Measurements from ENCODE around the gene TOMM40L. TPM values are rescaled to one million over a fixed set of nuclear protein-coding genes. Genes with fewer than 3 reads are reported as not detected.

The TOMM40L gene
- polyA plus RNA-seq, 1 donor from 2014 or later: 32.5 TPM

DNA sequence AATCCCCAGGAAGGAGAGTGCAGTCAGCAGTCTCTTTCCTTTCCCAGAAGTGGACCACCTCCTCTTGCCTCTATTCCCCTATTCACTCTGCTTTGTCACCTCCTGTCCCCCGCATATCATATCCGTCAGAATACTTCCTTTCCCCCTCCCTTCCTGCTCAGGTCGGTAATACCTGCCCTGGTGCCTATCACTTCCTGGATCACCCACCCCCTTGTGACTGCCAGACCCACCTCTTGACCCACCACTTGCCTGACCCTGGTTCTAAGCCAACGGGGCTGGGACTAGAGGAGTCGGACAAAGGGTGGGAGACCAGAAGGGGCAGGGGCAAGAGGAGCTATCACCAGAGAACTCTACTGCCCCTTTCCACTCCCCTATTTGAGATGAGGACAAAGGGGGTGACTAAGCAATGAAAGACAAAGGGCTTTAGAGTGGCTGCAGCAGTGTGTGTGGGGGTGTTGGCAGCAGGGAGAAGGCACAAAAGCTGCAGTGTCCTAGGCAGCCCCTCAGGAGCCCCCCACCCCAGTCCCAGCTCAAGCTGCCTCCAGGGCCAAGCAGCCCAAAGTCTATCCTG, 25.4 kb upstream of the TOMM40L start:
- H3K4me2 ChIP-seq (ENCODE audit: low read length): no peak overlapping the region
- TF ChIP-seq SMC3 (conservative IDR thresholded peaks at IDR 0.05; ENCODE audit: poor library complexity) (no peak), TAF1 (IDR thresholded peaks at IDR 0.05; ENCODE audit: low read depth) (no peak), EZH2 (IDR thresholded peaks at IDR 0.05; ENCODE audit: borderline replicate concordance, insufficient read depth, low read length, poor library complexity, severe bottlenecking) (no peak), POLR2AphosphoS5 (IDR thresholded peaks at IDR 0.05) (no peak), RAD21 (conservative IDR thresholded peaks at IDR 0.05) (no peak)
- TF ChIP-seq, protein P1, sequence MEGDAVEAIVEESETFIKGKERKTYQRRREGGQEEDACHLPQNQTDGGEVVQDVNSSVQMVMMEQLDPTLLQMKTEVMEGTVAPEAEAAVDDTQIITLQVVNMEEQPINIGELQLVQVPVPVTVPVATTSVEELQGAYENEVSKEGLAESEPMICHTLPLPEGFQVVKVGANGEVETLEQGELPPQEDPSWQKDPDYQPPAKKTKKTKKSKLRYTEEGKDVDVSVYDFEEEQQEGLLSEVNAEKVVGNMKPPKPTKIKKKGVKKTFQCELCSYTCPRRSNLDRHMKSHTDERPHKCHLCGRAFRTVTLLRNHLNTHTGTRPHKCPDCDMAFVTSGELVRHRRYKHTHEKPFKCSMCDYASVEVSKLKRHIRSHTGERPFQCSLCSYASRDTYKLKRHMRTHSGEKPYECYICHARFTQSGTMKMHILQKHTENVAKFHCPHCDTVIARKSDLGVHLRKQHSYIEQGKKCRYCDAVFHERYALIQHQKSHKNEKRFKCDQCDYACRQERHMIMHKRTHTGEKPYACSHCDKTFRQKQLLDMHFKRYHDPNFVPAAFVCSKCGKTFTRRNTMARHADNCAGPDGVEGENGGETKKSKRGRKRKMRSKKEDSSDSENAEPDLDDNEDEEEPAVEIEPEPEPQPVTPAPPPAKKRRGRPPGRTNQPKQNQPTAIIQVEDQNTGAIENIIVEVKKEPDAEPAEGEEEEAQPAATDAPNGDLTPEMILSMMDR (IDR thresholded peaks at IDR 0.05; ENCODE audit: poor library complexity, severe bottlenecking): no peak
- H3K9me3 ChIP-seq (ENCODE audit: low read length): no peaks in the 10 kb centered on the region
- H3K27ac ChIP-seq (ENCODE audit: low read length): no peak overlapping the region
- H3K27me3 ChIP-seq (ENCODE audit: insufficient read depth, low read depth, low read length): no peaks in the 10 kb centered on the region
- H3K79me2 ChIP-seq (replicated peaks; ENCODE audit: insufficient read depth, low read length): peaks cover 22% of the 10 kb centered on the region
- peaks cover 7% of the 10 kb centered on the region for H3K36me3 ChIP-seq (ENCODE audit: insufficient read depth, low read length)
- H3F3A ChIP-seq (ENCODE audit: insufficient read depth, low read length, poor library complexity, severe bottlenecking): no peaks in the 10 kb centered on the region
- H3K9me2 ChIP-seq (ENCODE audit: insufficient read depth, low read length): no peaks in the 10 kb centered on the region
- no peaks in the 10 kb centered on the region for H4K20me1 ChIP-seq (ENCODE audit: insufficient read depth)
- no peak overlapping the region for H3K9ac ChIP-seq (ENCODE audit: low read length)
- no peak overlapping the region for H2AFZ ChIP-seq (ENCODE audit: low read depth, low read length)
- H3K4me3 ChIP-seq (ENCODE audit: low read length): no peak overlapping the region

GRCh38 chr1:161200992-161201835, 24.6 kb upstream of the TOMM40L start:
- H3F3A ChIP-seq (ENCODE audit: insufficient read depth, low read length, poor library complexity, severe bottlenecking): no peaks in the 10 kb centered on the region
- H3K27me3 ChIP-seq (ENCODE audit: insufficient read depth, low read depth, low read length): no peaks in the 10 kb centered on the region
- H3K9ac ChIP-seq (ENCODE audit: low read length): peak overlapping the region; percentile 91
- peak overlapping the region; percentile 96 for H2AFZ ChIP-seq (ENCODE audit: low read depth, low read length)
- TF ChIP-seq, protein P1 (IDR thresholded peaks at IDR 0.05; ENCODE audit: poor library complexity, severe bottlenecking): no peak
- no peak for TF ChIP-seq MXI1 (conservative IDR thresholded peaks at IDR 0.05; ENCODE audit: poor library complexity, severe bottlenecking)
- TF ChIP-seq SMC3 (conservative IDR thresholded peaks at IDR 0.05; ENCODE audit: poor library complexity): no peak
- no peak for TF ChIP-seq EP300 (conservative IDR thresholded peaks at IDR 0.05; ENCODE audit: poor library complexity, severe bottlenecking)
- no peak for TF ChIP-seq POLR2AphosphoS5 (IDR thresholded peaks at IDR 0.05)
- no peak for TF ChIP-seq RAD21 (conservative IDR thresholded peaks at IDR 0.05)
- no peak for TF ChIP-seq REST (IDR thresholded peaks at IDR 0.05; ENCODE audit: borderline replicate concordance)
- TF ChIP-seq EZH2 (IDR thresholded peaks at IDR 0.05; ENCODE audit: borderline replicate concordance, insufficient read depth, low read length, poor library complexity, severe bottlenecking): no peak
- no peak for TF ChIP-seq TAF1 (IDR thresholded peaks at IDR 0.05; ENCODE audit: low read depth)
- no peaks in the 10 kb centered on the region for H3K9me3 ChIP-seq (ENCODE audit: low read length)
- peaks cover 7% of the 10 kb centered on the region for H3K36me3 ChIP-seq (ENCODE audit: insufficient read depth, low read length)
- peak overlapping the region; percentile 48 for H3K4me2 ChIP-seq (ENCODE audit: low read length)
- peak overlapping the region; percentile 80 for H3K4me3 ChIP-seq (ENCODE audit: low read length)
- H3K79me2 ChIP-seq (replicated peaks; ENCODE audit: insufficient read depth, low read length): peaks cover 22% of the 10 kb centered on the region
- H4K20me1 ChIP-seq (ENCODE audit: insufficient read depth): no peaks in the 10 kb centered on the region
- peak overlapping the region; percentile 90 for H3K27ac ChIP-seq (ENCODE audit: low read length)
- H3K9me2 ChIP-seq (ENCODE audit: insufficient read depth, low read length): no peaks in the 10 kb centered on the region
